HCEC 1CT (cell line): ENCODE results near the gene CDS2.
"Not testable (repeated sequence)": the region's sequence is repeated elsewhere in the genome, so short reads cannot be mapped to it uniquely, and the experiment has no call there.

Source experiments
- DNase-seq: peaks from one replicate; pipeline ENCODE4 v3.0.0-alpha.2; 2017

The CDS2 gene

DNA sequence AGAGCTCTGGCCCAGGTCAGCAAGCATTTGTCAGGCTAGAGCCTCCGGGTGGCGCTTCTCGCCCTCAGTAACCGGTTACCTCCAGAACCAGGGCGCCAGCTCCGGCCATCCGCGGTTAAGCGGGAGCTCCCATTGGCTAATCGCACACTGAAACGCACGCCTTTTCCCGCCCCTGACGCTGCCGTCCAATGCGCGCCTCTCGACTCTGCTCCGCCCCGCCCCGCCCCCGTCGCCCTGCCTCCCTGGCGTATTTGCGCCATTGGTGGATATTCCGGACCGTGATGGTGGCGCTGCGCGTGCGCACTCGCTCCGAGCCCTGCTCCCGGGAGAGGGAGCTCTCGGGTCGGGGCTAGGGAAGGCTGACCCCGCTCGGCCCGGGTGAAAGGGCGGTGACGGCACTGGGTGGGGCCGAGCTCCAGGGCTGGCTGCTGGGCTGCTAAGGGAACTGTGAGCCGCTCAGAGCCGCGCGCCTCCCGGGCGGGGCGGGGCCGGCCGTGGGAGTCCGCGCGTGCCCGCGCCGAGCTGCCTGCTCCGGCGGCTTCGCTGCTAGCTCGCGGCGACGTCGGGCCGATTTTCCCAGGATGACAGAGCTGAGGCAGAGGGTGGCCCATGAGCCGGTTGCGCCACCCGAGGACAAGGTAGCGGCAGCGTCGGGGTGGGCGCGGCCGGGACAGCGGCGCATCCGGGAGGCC is at the start of gene CDS2:
Gene CDS2, plus strand, starts transcription at position 497 of the 692 bp plus-strand sequence. Its CDS starts 85 bp downstream, at position 582.
- DNase-seq = peak; percentile 100

DNA sequence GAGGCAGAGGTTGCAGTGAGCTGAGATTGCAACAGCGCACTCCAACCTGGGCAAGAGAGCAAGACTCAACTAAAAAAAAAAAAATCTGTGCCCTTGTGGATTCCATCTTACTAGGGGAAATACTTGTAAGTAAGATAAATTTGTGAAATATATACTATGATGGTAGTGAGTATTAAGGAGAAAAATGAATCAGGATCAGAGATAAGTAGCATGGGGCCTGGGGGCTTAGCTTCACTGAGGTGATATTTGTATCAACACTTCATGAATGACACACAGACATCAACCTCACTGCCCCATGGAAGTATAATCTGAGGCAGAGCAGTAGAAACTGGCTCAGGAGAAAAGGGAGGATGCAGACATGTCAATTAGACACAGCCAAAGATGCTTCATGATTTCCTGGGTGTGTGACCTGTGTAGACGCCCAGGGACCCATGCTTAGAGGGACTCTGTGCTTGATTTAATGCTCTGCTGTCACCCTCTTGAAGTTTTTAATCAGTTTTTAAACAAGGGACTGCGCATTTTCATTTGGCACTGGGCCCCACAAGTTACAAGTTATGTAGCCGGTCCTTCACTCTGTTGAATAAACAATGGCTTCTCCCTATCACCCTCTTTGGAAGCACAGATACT is 48.9 kb upstream of the CDS2 start:
- DNase-seq = no peak

- peak; percentile 74 for DNase-seq
Measured at GRCh38 chr20:5078399-5078958, 48.3 kb upstream of the CDS2 start.

GRCh38 chr20:5080384-5080877 is 46.4 kb upstream of the CDS2 start:
- DNase-seq = peak; percentile 20

DNA sequence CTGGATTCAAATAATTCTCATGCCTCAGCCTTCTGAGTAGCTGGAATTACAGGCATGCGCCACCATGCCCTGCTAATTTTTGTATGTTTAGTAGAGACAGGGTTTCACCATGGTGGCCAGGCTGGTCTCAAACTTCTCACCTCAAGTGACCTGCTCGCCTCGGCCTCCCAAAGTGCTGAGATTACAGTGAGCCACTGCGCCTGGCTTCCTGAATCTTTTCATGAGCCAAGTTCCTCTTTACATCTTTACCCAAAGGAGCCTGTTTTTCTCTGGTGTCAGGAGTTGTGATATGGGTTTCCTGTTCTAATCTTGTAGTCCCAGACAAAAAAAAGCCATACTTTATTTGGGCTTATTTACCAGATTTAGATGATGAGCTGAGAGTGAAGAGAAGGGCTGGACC is 41.4 kb upstream of the CDS2 start:
- no peak for DNase-seq

DNA sequence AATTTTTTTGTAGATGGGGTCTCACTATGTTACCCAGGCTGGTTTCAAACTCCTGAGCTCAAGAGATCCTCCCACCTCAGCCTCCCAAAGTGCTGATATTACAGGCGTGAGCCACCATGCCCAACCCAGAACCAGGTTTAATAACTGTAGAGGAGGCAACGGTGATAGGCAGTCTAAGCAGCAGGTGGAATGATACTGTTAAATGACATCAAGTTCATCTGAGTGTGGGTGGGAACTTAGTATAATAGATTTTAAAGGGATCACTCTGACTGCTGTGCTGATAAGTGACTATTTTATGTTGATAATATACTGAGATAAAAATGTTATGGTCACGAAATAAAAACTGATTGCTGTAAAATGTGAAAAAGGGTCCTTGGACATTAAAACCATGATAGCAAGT is 38.1 kb upstream of the CDS2 start:
- no peak for DNase-seq

DNA sequence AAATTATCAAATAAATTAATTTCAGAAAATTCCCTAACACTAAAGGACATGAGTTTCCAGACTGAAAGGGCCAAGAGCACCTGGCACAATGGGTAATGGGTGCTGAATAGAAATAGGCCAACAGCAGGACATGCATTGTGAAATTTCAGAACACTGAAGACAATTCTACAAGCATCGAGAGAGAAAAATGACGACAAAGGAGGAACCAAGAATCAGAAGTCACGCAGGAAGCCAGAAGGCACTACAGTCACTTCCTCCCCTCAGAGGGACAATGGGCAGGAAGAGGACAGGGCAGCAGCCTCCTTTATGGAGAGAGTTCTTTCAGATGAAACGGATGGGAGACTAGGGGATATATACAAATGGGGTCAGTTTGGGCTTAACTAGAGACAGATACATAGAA is 36.6 kb upstream of the CDS2 start:
- no peak for DNase-seq

GRCh38 chr20:5091902-5092301 is 34.9 kb upstream of the CDS2 start:
- DNase-seq = no peak

DNA sequence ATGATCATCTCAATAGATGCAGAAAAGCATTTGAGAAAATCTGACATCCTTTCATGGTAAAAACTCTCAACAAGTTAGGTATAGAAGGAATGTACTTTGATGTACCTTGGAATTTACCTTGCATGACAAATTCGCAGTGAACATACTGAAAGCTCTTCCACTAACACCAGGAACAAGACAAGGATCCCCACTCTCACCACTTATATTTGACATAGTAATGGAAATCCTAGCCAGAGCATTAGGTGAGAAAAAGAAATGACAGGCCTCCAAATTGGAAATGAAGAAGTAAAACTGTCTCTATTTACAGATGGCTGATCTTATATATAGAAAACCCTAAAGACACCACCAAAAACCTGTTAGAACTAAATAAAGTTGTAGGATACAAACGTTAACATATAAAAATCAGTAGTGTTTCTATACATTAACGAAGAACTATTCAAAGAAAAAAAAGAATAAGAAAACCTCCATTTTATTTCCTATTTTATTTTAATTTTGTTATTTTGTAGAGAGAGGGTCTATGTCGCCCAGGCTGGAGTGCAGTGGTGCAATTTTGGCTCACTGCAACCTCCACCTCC is 34.0 kb upstream of the CDS2 start:
- no peak for DNase-seq

DNA sequence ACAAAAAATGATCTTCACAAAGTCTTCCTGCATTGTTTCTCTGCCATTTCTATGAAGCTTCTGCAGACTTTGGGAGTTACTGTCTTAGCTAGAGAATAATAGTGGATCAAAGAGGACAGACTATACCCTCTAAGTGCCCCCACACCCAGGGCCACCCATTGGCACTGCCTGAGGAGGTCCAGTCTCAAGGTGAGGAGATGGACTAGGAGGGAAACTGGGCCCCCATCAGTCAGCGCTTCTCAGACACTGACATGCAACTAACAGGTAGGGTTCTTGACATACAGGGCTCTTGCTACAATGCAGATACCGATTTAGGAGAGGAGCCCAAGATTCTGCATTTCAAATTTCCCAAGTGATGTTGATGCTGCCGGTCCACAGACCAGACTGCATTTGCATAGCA is 31.4 kb upstream of the CDS2 start:
- no peak for DNase-seq

DNA sequence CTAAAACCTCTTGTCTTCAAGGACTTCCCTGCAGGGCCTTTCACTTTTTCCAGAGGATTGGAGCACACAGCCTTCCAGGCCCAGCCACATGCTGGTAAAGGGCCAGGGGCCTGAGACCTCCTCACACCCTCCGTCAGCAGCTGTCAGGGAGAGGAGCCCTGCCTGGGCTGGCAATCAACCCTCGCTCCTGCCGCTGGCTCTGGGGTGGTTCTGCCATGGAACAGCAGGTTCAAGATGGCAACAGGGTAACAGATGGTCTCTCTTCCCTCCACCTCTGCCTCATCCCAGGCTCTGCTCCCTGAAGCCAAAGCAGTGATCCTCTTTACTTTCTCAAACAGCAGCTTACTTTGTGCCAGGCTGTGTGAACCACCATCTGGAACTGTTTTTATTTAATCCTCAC is 30.9 kb upstream of the CDS2 start:
- DNase-seq = no peak

- no peak for DNase-seq
Measured at GRCh38 chr20:5096463-5096862, 30.3 kb upstream of the CDS2 start.

- not testable (repeated sequence) for DNase-seq
Measured at GRCh38 chr20:5099009-5099408, 27.8 kb upstream of the CDS2 start.

GRCh38 chr20:5099909-5100308 is 26.9 kb upstream of the CDS2 start:
- not testable (repeated sequence) for DNase-seq

DNA sequence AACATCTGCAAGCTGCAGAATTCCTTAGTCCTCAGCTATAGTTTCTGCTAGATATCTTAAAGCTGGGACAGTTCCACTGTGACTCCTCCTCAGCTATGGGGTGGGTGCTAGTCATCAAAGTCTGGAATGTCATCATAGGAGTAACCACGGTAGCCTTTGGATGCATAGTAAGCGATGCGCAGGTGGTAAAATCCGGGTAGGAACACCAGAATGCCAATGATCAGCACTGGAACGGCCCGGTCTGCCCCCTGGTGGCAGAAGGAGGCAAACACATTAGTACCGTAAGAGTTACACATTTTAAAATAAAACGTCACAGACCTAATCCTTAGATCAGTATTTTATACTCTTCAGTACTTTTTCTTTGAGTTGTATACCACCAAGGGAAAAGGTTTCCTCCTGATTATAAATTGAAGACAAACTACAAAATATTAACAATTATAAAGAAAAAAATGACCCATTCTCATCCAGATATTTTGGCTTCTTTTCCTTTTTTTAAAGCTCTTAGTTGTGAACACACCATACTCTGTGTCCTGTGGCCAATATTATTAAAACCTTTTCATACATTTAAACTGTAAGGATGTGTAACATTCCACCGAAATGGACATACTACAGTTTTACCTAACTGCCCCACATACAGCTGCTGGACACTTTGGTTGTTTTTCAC is 26.0 kb upstream of the CDS2 start:
- peak; percentile 61 for DNase-seq

- DNase-seq = no peak
Measured at GRCh38 chr20:5104479-5104878, 22.3 kb upstream of the CDS2 start.

DNA sequence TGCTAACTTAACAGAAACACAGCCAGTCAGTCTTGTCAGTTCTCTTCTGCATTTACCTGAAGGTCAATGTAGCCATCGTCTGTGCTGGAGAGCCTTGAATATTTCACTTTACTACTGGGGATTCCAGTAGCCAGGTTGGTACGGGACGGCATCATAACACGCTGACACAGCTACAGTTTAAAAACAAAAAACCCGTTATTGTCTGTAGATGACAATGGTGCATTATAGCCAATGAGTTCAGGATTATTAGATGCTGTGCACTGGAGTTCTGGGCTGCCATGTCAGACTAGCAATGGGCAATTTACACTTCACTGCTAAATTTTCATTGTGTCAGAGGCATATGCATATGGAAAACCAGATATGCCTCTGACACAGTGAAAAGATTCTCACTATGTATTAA is 17.5 kb upstream of the CDS2 start:
- DNase-seq = no peak

- no peak for DNase-seq
Measured at GRCh38 chr20:5113615-5113986, 13.2 kb upstream of the CDS2 start.

GRCh38 chr20:5114403-5114802 is 12.4 kb upstream of the CDS2 start:
- no peak for DNase-seq

DNA sequence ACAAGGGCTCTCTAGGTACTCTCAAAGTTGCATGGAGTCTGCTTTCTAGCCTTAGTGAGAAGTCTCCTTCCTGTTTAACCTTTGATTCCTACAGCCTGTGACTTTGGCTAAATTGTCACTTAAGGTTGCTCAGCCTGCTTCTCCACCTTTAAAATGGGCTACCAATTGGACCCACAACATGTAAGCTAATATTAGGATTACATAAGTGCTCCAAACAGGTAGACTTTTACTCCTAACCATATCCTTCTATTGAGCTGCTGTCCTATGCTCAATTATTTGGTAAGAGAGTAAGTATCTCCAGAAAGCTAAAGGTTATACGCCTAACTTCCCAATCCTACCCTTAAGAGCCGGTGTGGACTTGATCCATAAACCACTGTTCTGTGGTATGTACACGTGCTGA is 9.9 kb upstream of the CDS2 start:
- DNase-seq = no peak

- no peak for DNase-seq
Measured at GRCh38 chr20:5118220-5119142, 8.3 kb upstream of the CDS2 start.

DNA sequence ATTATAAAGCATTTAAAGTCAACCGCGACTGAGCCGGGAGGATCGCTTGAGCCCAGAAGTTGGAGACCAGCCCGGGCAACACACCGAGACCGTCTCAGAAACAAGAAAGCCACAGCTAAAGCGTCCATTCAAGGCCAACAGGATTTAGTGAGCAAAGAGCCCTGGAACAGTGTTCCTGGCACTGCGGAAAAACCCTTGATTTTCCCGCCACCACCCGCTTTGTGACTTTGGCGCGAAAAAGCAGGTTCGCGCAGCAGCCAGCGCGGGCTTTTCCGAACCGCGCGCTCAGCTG is 7.7 kb upstream of the CDS2 start:
- DNase-seq = no peak
